Endodermal cell (in vitro differentiated cells): ENCODE data around the gene MYH7B. TPM values are rescaled to one million over a fixed set of nuclear protein-coding genes. Genes with fewer than 3 reads are reported as not detected.

Experiments
- DNase-seq: peaks from one replicate; pipeline ENCODE4 v3.0.0-alpha.2; 2017
- H3K27ac ChIP-seq: 2 replicates; pipeline ENCODE4 v1.5.1; 2013; ENCODE audit warnings: mild to moderate bottlenecking, low read depth, low read length, moderate library complexity
- H3K27me3 ChIP-seq: 2 replicates; pipeline ENCODE4 v1.6.1; 2013; ENCODE audit warnings: mild to moderate bottlenecking, low read length, moderate library complexity; ENCODE audit not compliant: insufficient read depth, control insufficient read depth, poor library complexity, severe bottlenecking
- H3K36me3 ChIP-seq: 2 replicates; pipeline ENCODE4 v1.7.0; 2013; ENCODE audit warnings: mild to moderate bottlenecking, low read length, moderate library complexity; ENCODE audit not compliant: control insufficient read depth, insufficient read depth
- H3K4me1 ChIP-seq: one replicate; pipeline ENCODE4 v1.7.0; 2013; ENCODE audit warnings: low read length; ENCODE audit not compliant: control insufficient read depth, insufficient read depth
- H3K4me3 ChIP-seq: 2 replicates; pipeline ENCODE4 v1.5.1; 2013; ENCODE audit warnings: mild to moderate bottlenecking, low read length, moderate library complexity
- H3K9ac ChIP-seq: 2 replicates; pipeline ENCODE4 v1.6.1; 2013; ENCODE audit warnings: mild to moderate bottlenecking, low read length, moderate library complexity; ENCODE audit not compliant: poor library complexity, severe bottlenecking; ENCODE audit errors: extremely low read depth
- H3K9me3 ChIP-seq: 2 replicates; pipeline ENCODE4 v1.6.1; 2013; ENCODE audit warnings: mild to moderate bottlenecking, low read length, moderate library complexity; ENCODE audit not compliant: control insufficient read depth
- H3K27ac Mint-ChIP-seq: 2 replicates; pipeline ENCODE4 v1.8.0; 2020; ENCODE audit warnings: mixed read lengths
- H3K27me3 Mint-ChIP-seq: 2 replicates; pipeline ENCODE4 v1.8.0; 2021; ENCODE audit warnings: mild to moderate bottlenecking, mixed read lengths; ENCODE audit not compliant: insufficient read depth
- H3K36me3 Mint-ChIP-seq: 2 replicates; pipeline ENCODE4 v1.8.0; 2020; ENCODE audit warnings: low read depth, mixed read lengths
- H3K4me1 Mint-ChIP-seq: 2 replicates; pipeline ENCODE4 v1.8.0; 2020; ENCODE audit warnings: mixed read lengths
- H3K4me3 Mint-ChIP-seq: 2 replicates; pipeline ENCODE4 v1.8.0; 2020; ENCODE audit warnings: mild to moderate bottlenecking, moderate library complexity, mixed read lengths
- H3K9me3 Mint-ChIP-seq: 2 replicates; pipeline ENCODE4 v1.8.0; 2020; ENCODE audit warnings: mild to moderate bottlenecking, mixed read lengths
- whole genome bisulfite sequencing, 2 experiments: methylation state at CpG; one replicate each; pipeline versions ENCODE4 v1.1.5 to v1.1.7; 2013; ENCODE audit warnings: missing lambda C conversion rate in 2 of 2, mixed read lengths in 1 of 2; ENCODE audit not compliant: insufficient coverage in 1 of 2, insufficient read length in 1 of 2; 5-methylcytosine and 5-hydroxymethylcytosine counted together
- total RNA-seq, 2 donors: library from RNA; stranded (reverse); fragmentation: NEBNext Ultra II Directional in 1 of 2; extraction: Animal tissue kit (Norgen Biotek cat#: 25700) in 1 of 2; gene quantifications; 2 replicates in 1 of 2; 3 replicates in 1 of 2; pipeline ENCODE4 v1.2.1, GENCODE V29; 2021
- TF ChIP-seq, protein P1 (sequence below): fragments of 200-600 bp; sonication (generic); conservative IDR thresholded peaks from 2 replicates; pipeline ENCODE4 v1.5.0; 2021; ENCODE audit warnings: antibody characterized with exemption, mild to moderate bottlenecking

The MYH7B gene
- total RNA-seq, 2 donors from 2014 or later = 0.37 to 0.49 TPM

DNA sequence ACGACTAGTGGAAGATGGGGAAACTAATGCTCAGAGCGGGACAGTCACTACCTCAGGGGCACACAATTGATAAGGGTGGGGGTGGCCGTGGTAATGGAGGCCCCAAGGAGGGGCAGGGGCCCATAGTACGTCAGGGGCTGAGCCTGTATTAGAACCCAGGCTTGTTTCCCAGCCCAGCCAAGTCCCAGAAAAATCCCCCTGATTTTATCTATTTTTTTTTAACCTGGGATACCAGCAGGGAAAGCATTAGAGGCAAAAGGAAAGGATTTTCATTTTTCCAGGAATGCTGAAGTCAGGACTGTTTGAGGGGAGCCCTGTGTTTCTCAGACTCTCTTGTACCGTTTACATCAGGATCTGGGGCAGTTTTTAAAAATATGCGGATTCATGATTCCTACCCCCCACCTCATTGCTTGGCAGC, 382 bp downstream of the MYH7B start:
- peak overlapping the region; percentile 92 for H3K27ac ChIP-seq
- peak overlapping the region; percentile 98 for H3K27ac Mint-ChIP-seq
- peaks cover 4% of the 10 kb centered on the region for H3K4me1 ChIP-seq
- H3K27me3 ChIP-seq = no peaks in the 10 kb centered on the region
- peak overlapping the region; percentile 93 for H3K9ac ChIP-seq
- H3K9me3 Mint-ChIP-seq = peaks cover 2% of the 10 kb centered on the region
- H3K4me3 ChIP-seq = peak overlapping the region; percentile 91
- H3K4me3 Mint-ChIP-seq = peak overlapping the region; percentile 90
- H3K27me3 Mint-ChIP-seq = no peaks in the 10 kb centered on the region
- no peaks in the 10 kb centered on the region for H3K9me3 ChIP-seq
- 33 to 51% methylated on average over 5 to 6 of the region's 6 CpGs for WGBS, 2 experiments
- H3K36me3 Mint-ChIP-seq = no peaks in the 10 kb centered on the region
- TF ChIP-seq, protein P1, sequence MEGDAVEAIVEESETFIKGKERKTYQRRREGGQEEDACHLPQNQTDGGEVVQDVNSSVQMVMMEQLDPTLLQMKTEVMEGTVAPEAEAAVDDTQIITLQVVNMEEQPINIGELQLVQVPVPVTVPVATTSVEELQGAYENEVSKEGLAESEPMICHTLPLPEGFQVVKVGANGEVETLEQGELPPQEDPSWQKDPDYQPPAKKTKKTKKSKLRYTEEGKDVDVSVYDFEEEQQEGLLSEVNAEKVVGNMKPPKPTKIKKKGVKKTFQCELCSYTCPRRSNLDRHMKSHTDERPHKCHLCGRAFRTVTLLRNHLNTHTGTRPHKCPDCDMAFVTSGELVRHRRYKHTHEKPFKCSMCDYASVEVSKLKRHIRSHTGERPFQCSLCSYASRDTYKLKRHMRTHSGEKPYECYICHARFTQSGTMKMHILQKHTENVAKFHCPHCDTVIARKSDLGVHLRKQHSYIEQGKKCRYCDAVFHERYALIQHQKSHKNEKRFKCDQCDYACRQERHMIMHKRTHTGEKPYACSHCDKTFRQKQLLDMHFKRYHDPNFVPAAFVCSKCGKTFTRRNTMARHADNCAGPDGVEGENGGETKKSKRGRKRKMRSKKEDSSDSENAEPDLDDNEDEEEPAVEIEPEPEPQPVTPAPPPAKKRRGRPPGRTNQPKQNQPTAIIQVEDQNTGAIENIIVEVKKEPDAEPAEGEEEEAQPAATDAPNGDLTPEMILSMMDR = peak; percentile 11
- H3K4me1 Mint-ChIP-seq = peaks cover 33% of the 10 kb centered on the region
- DNase-seq = no peak
- peaks cover 7% of the 10 kb centered on the region for H3K36me3 ChIP-seq

DNA sequence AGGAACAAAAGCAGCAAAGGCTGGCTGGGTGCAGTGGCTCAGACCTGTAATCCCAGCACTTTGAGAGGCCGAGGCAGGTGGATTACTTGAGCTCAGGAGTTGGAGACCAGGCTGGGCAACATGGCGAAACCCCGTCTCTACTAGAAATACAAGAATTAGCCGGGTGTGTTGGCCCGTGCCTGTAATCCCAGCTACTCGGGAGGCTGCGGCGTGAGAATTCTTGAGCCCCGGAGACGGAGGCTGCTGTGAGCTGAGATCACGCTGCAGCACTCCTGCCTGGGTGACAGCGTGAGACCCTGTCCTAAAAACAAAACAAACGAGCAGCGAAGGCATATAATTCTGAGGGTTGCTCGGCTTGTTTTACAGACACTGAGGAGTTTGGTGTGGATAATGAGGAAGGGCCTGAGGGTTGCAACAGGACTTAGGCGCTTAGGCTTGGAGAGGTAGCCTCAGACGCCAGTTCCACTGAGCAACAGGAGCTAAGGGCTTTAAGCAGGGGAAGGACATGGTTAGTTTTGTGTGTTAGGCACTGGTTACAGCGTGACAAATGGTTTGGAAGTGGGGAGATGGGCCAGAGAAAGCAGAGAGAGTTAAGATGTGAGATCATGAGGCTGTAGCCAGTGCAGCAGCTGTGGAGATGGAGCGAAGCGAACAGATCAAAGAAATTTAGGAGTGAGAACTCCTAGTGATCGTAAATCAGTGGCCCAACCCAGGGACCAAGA, 1.2 kb downstream of the MYH7B start:
- Histone ChIP-seq H3K9ac (no peak overlapping the region), H3K27ac (peak overlapping the region; percentile 70), H3K9me3 (no peaks in the 10 kb centered on the region), H3K4me3 (no peak overlapping the region), H3K36me3 (no peaks in the 10 kb centered on the region), H3K27me3 (no peaks in the 10 kb centered on the region), H3K4me1 (peaks cover 4% of the 10 kb centered on the region)
- H3K27me3 Mint-ChIP-seq = no peaks in the 10 kb centered on the region
- peak overlapping the region; percentile 98 for H3K27ac Mint-ChIP-seq
- H3K36me3 Mint-ChIP-seq = no peaks in the 10 kb centered on the region
- peaks cover 33% of the 10 kb centered on the region for H3K4me1 Mint-ChIP-seq
- 87 to 93% methylated on average over 21 of the region's 21 CpGs for WGBS, 2 experiments
- no peak overlapping the region for H3K4me3 Mint-ChIP-seq
- TF ChIP-seq, protein P1 = no peak
- no peak for DNase-seq
- peaks cover 2% of the 10 kb centered on the region for H3K9me3 Mint-ChIP-seq

DNA sequence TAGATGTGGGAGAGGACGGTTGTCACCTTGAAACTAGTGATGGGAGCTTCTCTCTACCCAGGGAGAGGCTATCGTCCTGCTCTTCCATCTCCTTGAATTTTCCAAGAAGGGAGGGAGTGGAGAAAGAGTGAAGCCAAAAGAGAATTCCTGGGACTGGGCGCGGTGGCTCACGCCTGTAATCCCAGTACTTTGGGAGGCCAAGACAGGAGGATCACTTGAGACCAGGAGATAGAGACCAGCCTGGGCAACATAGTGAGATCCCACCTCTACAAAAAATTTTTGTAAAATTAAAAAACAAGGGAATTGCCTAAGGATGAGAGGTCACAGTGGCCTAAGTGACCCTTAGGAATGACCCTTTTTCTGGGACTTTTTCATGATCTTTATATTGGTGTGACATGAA, 8.8 kb downstream of the MYH7B start:
- Mint-ChIP-seq H3K27ac (no peak overlapping the region), H3K9me3 (no peaks in the 10 kb centered on the region), H3K27me3 (no peaks in the 10 kb centered on the region), H3K4me3 (no peak overlapping the region), H3K4me1 (peaks cover 5% of the 10 kb centered on the region), H3K36me3 (no peaks in the 10 kb centered on the region)
- WGBS, 2 experiments = 94 to 97% methylated on average over 5 of the region's 5 CpGs
- TF ChIP-seq, protein P1 = no peak
- H3K27ac ChIP-seq = no peak overlapping the region
- no peak overlapping the region for H3K4me3 ChIP-seq
- H3K9ac ChIP-seq = no peak overlapping the region
- no peaks in the 10 kb centered on the region for H3K36me3 ChIP-seq
- H3K4me1 ChIP-seq = no peaks in the 10 kb centered on the region
- H3K27me3 ChIP-seq = no peaks in the 10 kb centered on the region
- H3K9me3 ChIP-seq = no peaks in the 10 kb centered on the region
- DNase-seq = no peak
